ENCODE measurements around the gene MAPK8. TPM values are rescaled to one million over a fixed set of nuclear protein-coding genes. Genes with fewer than 3 reads are reported as not detected.

The MAPK8 gene
- total RNA-seq, 1 experiment from 2014 or later: 52.9 TPM

DNA sequence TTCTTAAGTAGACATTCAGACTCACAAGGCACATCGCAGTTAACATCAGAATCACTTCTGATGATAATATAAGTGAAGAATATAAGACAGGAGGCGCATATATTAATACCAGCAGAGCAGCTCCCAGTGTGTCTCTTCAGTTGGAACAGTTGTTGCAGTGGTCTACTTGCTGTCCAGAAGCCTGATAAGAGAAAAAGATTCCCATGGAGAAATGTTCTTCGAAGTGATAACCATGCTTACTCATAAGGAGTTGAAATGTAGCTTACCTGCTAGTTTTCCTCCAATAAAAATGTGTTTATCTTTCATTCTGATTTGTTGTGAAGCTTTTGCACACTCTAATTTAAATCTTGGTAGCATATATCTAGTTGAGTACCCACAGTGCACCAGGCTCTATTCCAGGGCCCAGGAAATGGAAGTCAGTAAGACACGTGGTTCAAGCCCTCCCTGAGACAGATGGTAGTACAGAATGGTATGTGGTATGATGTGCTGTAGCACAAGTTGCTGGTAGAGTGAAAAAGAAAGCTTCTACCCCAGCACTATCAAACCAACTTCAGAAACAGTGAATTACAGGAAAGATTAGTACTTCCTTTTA is 124.0 kb downstream of the MAPK8 start:
- TF ChIP-seq ZNF138 (CRISPR knock-in tag; conservative IDR thresholded peaks at IDR 0.05): no peak
- TF ChIP-seq, protein P1, sequence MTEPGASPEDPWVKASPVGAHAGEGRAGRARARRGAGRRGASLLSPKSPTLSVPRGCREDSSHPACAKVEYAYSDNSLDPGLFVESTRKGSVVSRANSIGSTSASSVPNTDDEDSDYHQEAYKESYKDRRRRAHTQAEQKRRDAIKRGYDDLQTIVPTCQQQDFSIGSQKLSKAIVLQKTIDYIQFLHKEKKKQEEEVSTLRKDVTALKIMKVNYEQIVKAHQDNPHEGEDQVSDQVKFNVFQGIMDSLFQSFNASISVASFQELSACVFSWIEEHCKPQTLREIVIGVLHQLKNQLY (CRISPR knock-in tag; IDR thresholded peaks at IDR 0.05): no peak
- H3K9me3 Mint-ChIP-seq: no peaks in the 10 kb centered on the region
- no peaks in the 10 kb centered on the region for H3K4me1 Mint-ChIP-seq
- H3K36me3 Mint-ChIP-seq: peaks cover 6% of the 10 kb centered on the region; the same call in 1 of the 2 replicates
- POLR2A ChIA-PET: no interaction called here
- CTCF ChIA-PET: no interaction called here
- no peak overlapping the region for H3K4me3 Mint-ChIP-seq
- H3K27ac Mint-ChIP-seq: no peak overlapping the region
- ATAC-seq (no peak), DNase-seq (ENCODE audit: low spot score) (no peak)
- H3K27me3 Mint-ChIP-seq (ENCODE audit: low read depth): no peaks in the 10 kb centered on the region

DNA sequence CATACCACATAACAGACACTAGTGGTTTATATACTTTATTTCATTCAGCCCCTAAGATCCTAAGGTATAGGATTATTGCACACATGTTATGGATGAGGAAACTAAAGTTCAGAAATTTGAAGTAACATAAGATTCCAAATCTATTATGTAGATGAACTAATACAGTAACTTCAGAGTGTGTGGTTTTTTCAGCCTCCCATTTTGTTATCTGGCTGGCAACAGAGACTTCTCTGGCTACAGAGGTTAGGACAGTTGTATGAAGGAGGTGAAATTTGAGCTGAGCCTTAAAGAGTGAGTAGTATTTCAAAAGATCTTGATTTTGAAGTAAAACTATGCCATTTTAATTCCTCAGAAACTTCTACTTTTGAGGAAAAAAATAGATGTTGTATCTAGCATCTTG is 125.4 kb downstream of the MAPK8 start:
- H3K4me1 Mint-ChIP-seq: no peaks in the 10 kb centered on the region
- TF ChIP-seq ZNF317 (CRISPR knock-in tag; IDR thresholded peaks at IDR 0.05; ENCODE audit: borderline replicate concordance, low read depth) (no peak), PRRX2 (CRISPR knock-in tag; IDR thresholded peaks at IDR 0.05) (no peak), ZNF416 (CRISPR knock-in tag; IDR thresholded peaks at IDR 0.05) (no peak), TEAD4 (CRISPR knock-in tag; IDR thresholded peaks at IDR 0.05) (no peak), NR1H2 (CRISPR knock-in tag; IDR thresholded peaks at IDR 0.05) (no peak), NR2C2 (CRISPR knock-in tag; IDR thresholded peaks at IDR 0.05) (no peak)
- TF ChIP-seq, protein P2, sequence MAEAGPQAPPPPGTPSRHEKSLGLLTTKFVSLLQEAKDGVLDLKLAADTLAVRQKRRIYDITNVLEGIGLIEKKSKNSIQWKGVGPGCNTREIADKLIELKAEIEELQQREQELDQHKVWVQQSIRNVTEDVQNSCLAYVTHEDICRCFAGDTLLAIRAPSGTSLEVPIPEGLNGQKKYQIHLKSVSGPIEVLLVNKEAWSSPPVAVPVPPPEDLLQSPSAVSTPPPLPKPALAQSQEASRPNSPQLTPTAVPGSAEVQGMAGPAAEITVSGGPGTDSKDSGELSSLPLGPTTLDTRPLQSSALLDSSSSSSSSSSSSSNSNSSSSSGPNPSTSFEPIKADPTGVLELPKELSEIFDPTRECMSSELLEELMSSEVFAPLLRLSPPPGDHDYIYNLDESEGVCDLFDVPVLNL (CRISPR knock-in tag; IDR thresholded peaks at IDR 0.05; ENCODE audit: borderline replicate concordance, low read depth): no peak
- H3K4me3 Mint-ChIP-seq: no peak overlapping the region
- no peaks in the 10 kb centered on the region for H3K9me3 Mint-ChIP-seq
- H3K27ac Mint-ChIP-seq: no peak overlapping the region
- H3K27me3 Mint-ChIP-seq (ENCODE audit: low read depth): no peaks in the 10 kb centered on the region
- ChIA-PET POLR2A (no interaction called here), CTCF (no interaction called here)
- ATAC-seq (no peak), DNase-seq (ENCODE audit: low spot score) (no peak)
- peaks cover 3% of the 10 kb centered on the region; the same call in 1 of the 2 replicates for H3K36me3 Mint-ChIP-seq

DNA sequence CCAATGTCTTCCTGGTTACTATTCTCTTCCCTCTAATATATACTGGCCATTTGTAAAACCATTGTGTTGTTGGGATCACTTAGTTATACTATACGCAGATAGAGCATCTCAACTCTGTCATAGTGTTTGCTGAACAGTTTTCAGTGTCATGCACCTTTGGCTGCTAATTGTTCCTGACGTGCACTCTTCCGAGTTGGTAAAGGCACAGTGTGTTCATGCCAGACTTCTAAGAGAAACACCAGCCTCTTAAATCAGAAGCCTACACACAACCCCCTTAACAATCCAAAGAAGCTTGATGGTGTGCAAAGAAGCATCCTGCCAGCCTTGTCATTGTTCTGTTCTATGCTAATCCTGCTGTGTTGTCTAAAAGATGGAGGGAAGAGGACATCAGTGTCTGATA is 131.1 kb downstream of the MAPK8 start:
- no peak for DNase-seq (ENCODE audit: low spot score)
- ChIA-PET POLR2A (no interaction called here), CTCF (interaction anchor here (1.1 kb wide), 1 partner anchor 219 kb away, joined by 4 read pairs; no protein-coding TSS in a partner anchor)
- Mint-ChIP-seq H3K9me3 (no peaks in the 10 kb centered on the region), H3K4me1 (no peaks in the 10 kb centered on the region; the same call in 1 of the 2 replicates), H3K27ac (no peak overlapping the region), H3K36me3 (no peaks in the 10 kb centered on the region), H3K27me3 (ENCODE audit: low read depth) (no peaks in the 10 kb centered on the region), H3K4me3 (no peak overlapping the region)
- no peak for ATAC-seq
- TF ChIP-seq, protein P3, sequence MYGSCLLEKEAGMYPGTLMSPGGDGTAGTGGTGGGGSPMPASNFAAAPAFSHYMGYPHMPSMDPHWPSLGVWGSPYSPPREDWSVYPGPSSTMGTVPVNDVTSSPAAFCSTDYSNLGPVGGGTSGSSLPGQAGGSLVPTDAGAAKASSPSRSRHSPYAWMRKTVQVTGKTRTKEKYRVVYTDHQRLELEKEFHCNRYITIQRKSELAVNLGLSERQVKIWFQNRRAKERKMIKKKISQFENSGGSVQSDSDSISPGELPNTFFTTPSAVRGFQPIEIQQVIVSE (CRISPR knock-in tag; IDR thresholded peaks at IDR 0.05; ENCODE audit: borderline replicate concordance): no peak
- TF ChIP-seq SMAD4 (CRISPR knock-in tag; IDR thresholded peaks at IDR 0.05): no peak
- TF ChIP-seq, protein P1 (CRISPR knock-in tag; IDR thresholded peaks at IDR 0.05): no peak
- TF ChIP-seq, protein P4, sequence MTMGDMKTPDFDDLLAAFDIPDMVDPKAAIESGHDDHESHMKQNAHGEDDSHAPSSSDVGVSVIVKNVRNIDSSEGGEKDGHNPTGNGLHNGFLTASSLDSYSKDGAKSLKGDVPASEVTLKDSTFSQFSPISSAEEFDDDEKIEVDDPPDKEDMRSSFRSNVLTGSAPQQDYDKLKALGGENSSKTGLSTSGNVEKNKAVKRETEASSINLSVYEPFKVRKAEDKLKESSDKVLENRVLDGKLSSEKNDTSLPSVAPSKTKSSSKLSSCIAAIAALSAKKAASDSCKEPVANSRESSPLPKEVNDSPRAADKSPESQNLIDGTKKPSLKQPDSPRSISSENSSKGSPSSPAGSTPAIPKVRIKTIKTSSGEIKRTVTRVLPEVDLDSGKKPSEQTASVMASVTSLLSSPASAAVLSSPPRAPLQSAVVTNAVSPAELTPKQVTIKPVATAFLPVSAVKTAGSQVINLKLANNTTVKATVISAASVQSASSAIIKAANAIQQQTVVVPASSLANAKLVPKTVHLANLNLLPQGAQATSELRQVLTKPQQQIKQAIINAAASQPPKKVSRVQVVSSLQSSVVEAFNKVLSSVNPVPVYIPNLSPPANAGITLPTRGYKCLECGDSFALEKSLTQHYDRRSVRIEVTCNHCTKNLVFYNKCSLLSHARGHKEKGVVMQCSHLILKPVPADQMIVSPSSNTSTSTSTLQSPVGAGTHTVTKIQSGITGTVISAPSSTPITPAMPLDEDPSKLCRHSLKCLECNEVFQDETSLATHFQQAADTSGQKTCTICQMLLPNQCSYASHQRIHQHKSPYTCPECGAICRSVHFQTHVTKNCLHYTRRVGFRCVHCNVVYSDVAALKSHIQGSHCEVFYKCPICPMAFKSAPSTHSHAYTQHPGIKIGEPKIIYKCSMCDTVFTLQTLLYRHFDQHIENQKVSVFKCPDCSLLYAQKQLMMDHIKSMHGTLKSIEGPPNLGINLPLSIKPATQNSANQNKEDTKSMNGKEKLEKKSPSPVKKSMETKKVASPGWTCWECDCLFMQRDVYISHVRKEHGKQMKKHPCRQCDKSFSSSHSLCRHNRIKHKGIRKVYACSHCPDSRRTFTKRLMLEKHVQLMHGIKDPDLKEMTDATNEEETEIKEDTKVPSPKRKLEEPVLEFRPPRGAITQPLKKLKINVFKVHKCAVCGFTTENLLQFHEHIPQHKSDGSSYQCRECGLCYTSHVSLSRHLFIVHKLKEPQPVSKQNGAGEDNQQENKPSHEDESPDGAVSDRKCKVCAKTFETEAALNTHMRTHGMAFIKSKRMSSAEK (CRISPR knock-in tag; IDR thresholded peaks at IDR 0.05; ENCODE audit: borderline replicate concordance): no peak
- no peak for TF ChIP-seq TCF7 (CRISPR knock-in tag; IDR thresholded peaks at IDR 0.05; ENCODE audit: low read depth)
- TF ChIP-seq, protein P5, sequence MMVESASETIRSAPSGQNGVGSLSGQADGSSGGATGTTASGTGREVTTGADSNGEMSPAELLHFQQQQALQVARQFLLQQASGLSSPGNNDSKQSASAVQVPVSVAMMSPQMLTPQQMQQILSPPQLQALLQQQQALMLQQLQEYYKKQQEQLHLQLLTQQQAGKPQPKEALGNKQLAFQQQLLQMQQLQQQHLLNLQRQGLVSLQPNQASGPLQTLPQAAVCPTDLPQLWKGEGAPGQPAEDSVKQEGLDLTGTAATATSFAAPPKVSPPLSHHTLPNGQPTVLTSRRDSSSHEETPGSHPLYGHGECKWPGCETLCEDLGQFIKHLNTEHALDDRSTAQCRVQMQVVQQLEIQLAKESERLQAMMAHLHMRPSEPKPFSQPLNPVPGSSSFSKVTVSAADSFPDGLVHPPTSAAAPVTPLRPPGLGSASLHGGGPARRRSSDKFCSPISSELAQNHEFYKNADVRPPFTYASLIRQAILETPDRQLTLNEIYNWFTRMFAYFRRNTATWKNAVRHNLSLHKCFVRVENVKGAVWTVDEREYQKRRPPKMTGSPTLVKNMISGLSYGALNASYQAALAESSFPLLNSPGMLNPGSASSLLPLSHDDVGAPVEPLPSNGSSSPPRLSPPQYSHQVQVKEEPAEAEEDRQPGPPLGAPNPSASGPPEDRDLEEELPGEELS (CRISPR knock-in tag; IDR thresholded peaks at IDR 0.05): no peak
- TF ChIP-seq ESRRA (CRISPR knock-in tag; IDR thresholded peaks at IDR 0.05; ENCODE audit: borderline replicate concordance): no peak
